H1 (cell line): ENCODE measurements around the gene NEK2. TPM values are rescaled to one million over a fixed set of nuclear protein-coding genes. Genes with fewer than 3 reads are reported as not detected.

Experiments used
- CEBPB ChIP-seq: IDR thresholded peaks from 2 replicates; pipeline ENCODE4 v1.6.1; 2012; ENCODE audit warnings: low read depth, low read length
- CHD2 ChIP-seq: IDR thresholded peaks from 2 replicates; pipeline ENCODE4 v1.6.1; 2012; ENCODE audit warnings: low read length, improper control_type of control experiment
- CREB1 ChIP-seq: IDR thresholded peaks from 2 replicates; pipeline ENCODE4 v1.6.1; 2012; ENCODE audit warnings: inconsistent platforms
- EZH2 ChIP-seq: fragments of 200-600 bp; sonication (generic); IDR thresholded peaks from 2 replicates; pipeline ENCODE4 v1.7.1; 2012; ENCODE audit warnings: low read depth, mild to moderate bottlenecking, moderate library complexity, low read length, inconsistent platforms; ENCODE audit not compliant: severe bottlenecking
- JUND ChIP-seq: IDR thresholded peaks from 2 replicates; pipeline ENCODE4 v1.6.1; 2011; ENCODE audit warnings: mild to moderate bottlenecking, improper control_type of control experiment, low read length
- KDM1A ChIP-seq: fragments of 200-600, 300-600 bp; sonication (generic); IDR thresholded peaks from 2 replicates; pipeline ENCODE4 v1.7.1; 2016; ENCODE audit warnings: mild to moderate bottlenecking, low read length, borderline replicate concordance
- SIN3A ChIP-seq, 2 experiments: IDR thresholded peaks in 1 of 2; conservative IDR thresholded peaks in 1 of 2; 2 replicates each; pipeline ENCODE4 v1.6.1; 2011 to 2012; ENCODE audit warnings: low read length in 2 of 2, improper control_type of control experiment in 1 of 2, low read depth in 1 of 2, mild to moderate bottlenecking in 1 of 2
- SIX5 ChIP-seq: IDR thresholded peaks from 2 replicates; pipeline ENCODE4 v1.6.1; 2011; ENCODE audit warnings: mild to moderate bottlenecking, low read depth, low read length
- SP1 ChIP-seq: IDR thresholded peaks from 2 replicates; pipeline ENCODE4 v1.6.1; 2011; ENCODE audit warnings: low read depth, low read length
- TAF7 ChIP-seq: optimal IDR thresholded peaks from 2 replicates; pipeline ENCODE3; 2011; ENCODE audit warnings: low read depth, mild to moderate bottlenecking, inconsistent platforms, low read length, moderate library complexity, borderline replicate concordance
- polyA plus RNA-seq, 7 experiments: library from polyadenylated mRNA; depleted of rRNA in 3 of 7; stranded (reverse) in 5 of 7; unstranded in 2 of 7; fragments of >200 nt in 5 of 7; fragments of 200-250 nt in 2 of 7; gene quantifications; 1 replicate in 5 of 7; 2 replicates in 1 of 7; 4 replicates in 1 of 7; pipeline versions ENCODE4 v1.2.1 to v1.2.3, GENCODE V29; 2011 to 2013; ENCODE audit warnings: missing spikeins in 2 of 7, mixed read lengths in 2 of 7
- total RNA-seq: library from RNA; stranded (reverse); fragmentation: NEBNext Ultra II Directional; extraction: Animal tissue kit (Norgen Biotek cat#: 25700); gene quantifications from 2 replicates; pipeline ENCODE4 v1.2.1, GENCODE V29; 2021

The NEK2 gene
- total and polyA plus RNA-seq, 2 of the 8 experiments (the other 6 are each of a cell fraction or from before 2014, with no cell fraction given), result 8.4 to 22.9 TPM

DNA sequence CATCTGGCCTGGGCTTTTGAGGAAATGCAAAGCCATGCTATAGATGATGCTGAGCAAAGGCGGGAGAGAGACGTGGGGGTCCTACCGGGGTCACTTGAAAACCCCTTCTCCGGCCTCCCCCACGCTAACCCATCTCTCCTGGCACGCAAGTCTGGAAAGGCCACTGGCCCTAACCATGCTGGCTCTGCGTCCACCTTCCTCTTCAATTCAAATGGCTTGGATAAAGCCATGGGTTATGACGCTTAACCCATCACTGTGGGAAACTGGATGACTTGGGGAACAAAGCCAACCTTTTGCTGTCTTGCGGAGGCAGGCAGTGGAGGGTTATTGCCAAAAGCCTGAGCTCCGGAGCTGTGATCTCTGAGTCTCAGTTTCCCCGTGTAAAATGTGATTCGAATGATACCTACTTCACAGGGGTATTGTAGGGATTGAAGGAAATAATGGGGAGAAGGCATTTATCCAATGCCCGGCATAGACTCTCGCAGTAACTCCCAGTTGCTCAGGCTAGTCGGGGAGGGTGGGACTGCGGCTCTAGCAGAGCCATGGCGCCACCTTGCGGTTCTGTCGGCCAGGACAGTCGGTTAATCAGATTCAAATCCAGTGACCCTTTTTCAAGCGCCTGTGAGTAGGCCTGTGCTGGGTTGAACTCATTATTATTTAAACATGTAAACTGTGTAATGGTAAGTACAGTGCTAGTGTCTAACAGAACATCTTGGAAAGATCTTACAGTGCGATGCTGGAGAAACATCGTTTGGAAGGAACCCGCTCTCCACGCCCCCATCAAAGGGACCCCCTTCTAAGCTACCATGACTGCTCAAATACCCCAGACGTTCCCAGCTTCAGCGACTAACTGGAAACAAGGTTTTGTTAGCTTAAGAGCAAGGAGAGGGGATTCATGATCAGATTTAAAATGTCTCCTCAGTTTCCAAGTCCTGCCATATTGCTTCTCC, 20.3 kb downstream of the NEK2 start (continued):
- TF ChIP-seq JUND (peak; percentile 40; the same call in 1 of the 2 replicates), SIN3A (conservative IDR thresholded peaks at IDR 0.05 in 1 of 2, IDR thresholded peaks at IDR 0.05 in 1 of 2; ENCODE audit: low read depth in 1 of 2, low read length in 2 of 2) (0 out of 4 replicates have a peak, but pooled peaks of 1 of the 2 experiments have one; percentile 33), TAF7 (no peak), EZH2 (no peak), CEBPB (no peak), SP1 (no peak), SIX5 (no peak), CREB1 (peak; percentile 33; the same call in 1 of the 2 replicates), CHD2 (peak; percentile 56; the same call in 1 of the 2 replicates), KDM1A (no peak)
